ENCODE data around the gene GFI1.

GRCh38 chr1:92439291-92439690, 47.4 kb downstream of the GFI1 start:
- TF ChIP-seq CTCF (IDR thresholded peaks at IDR 0.05 in 8 of 11, conservative IDR thresholded peaks at IDR 0.05 in 3 of 11) = no peak
- no peak for TF ChIP-seq POLR2A (IDR thresholded peaks at IDR 0.05)
